ENCODE data around the gene CACNA1C.

GRCh38 chr12:2353691-2354090 lies 300.9 kb downstream of the CACNA1C start:
- TF ChIP-seq CTCF (conservative IDR thresholded peaks at IDR 0.05): no peak
- TF ChIP-seq ZFX (IDR thresholded peaks at IDR 0.05): no peak

Data from C4-2B (cell line).